GM18519 (cell line): ENCODE data around the gene CAPS.
"Not testable (repeated sequence)": the region's sequence is repeated elsewhere in the genome, so short reads cannot be mapped to it uniquely, and the experiment has no call there.

Experiments used
- ATAC-seq: cut with Tn5 transposase; IDR thresholded peaks from one replicate; pipeline ENCODE4 v1.9.1; 2021; ENCODE audit warnings: mild to moderate bottlenecking, moderate library complexity; ENCODE audit not compliant: unreplicated experiment, low FRiP score

Gene CAPS

GRCh38 chr19:5913739-5914357 is at the start of gene CAPS:
Gene CAPS, plus strand, starts transcription at chr19:5914254. Its CDS starts 153 bp downstream, at chr19:5914407.
- ATAC-seq: no peak

GRCh38 chr19:5864725-5865486 is 49.1 kb upstream of the CAPS start:
- ATAC-seq: no peak

GRCh38 chr19:5865772-5866171 is 48.3 kb upstream of the CAPS start:
- ATAC-seq: no peak

- ATAC-seq: no peak
Measured at GRCh38 chr19:5867201-5868136, 46.6 kb upstream of the CAPS start.

- ATAC-seq: no peak
Measured at GRCh38 chr19:5870986-5871394, 43.1 kb upstream of the CAPS start.

- no peak for ATAC-seq
Measured at GRCh38 chr19:5873617-5874199, 40.3 kb upstream of the CAPS start.

- ATAC-seq: not testable (repeated sequence)
Measured at GRCh38 chr19:5874496-5874895, 39.6 kb upstream of the CAPS start.

- ATAC-seq: no peak
Measured at GRCh38 chr19:5877427-5877826, 36.6 kb upstream of the CAPS start.

GRCh38 chr19:5877882-5878281 is 36.2 kb upstream of the CAPS start:
- no peak for ATAC-seq

- no peak for ATAC-seq
Measured at GRCh38 chr19:5880196-5880595, 33.9 kb upstream of the CAPS start.

GRCh38 chr19:5880604-5881078 is 33.4 kb upstream of the CAPS start:
- ATAC-seq: no peak

GRCh38 chr19:5881543-5882299 is 32.3 kb upstream of the CAPS start:
- ATAC-seq: no peak

- ATAC-seq: no peak
Measured at GRCh38 chr19:5882421-5882968, 31.6 kb upstream of the CAPS start.

GRCh38 chr19:5883157-5883873 is 30.7 kb upstream of the CAPS start:
- ATAC-seq: not testable (repeated sequence)

GRCh38 chr19:5884065-5884811 is 29.8 kb upstream of the CAPS start:
- ATAC-seq: not testable (repeated sequence)

- no peak for ATAC-seq
Measured at GRCh38 chr19:5889288-5889971, 24.6 kb upstream of the CAPS start.

GRCh38 chr19:5890099-5890498 is 24.0 kb upstream of the CAPS start:
- no peak for ATAC-seq

- ATAC-seq: no peak
Measured at GRCh38 chr19:5891572-5891937, 22.5 kb upstream of the CAPS start.
